HG03159 (cell line): Measurements from ENCODE around the gene CASP7.
A peak's percentile ranks its signal among the peaks of the same experiment; 100 is the strongest.

Source experiments
- ATAC-seq: cut with Tn5 transposase; IDR thresholded peaks from one replicate; pipeline ENCODE4 v1.9.1; 2021; ENCODE audit warnings: mild to moderate bottlenecking, moderate library complexity; ENCODE audit not compliant: unreplicated experiment

CASP7 gene

GRCh38 chr10:113665806-113666354, 13.8 kb upstream of the CASP7 start:
- no peak for ATAC-seq

- peak; percentile 75 for ATAC-seq
Observed at GRCh38 chr10:113666682-113667252, 12.9 kb upstream of the CASP7 start.

GRCh38 chr10:113680190-113681111, 739 bp downstream of the CASP7 start:
- peak; percentile 19 for ATAC-seq

- peak; percentile 60 for ATAC-seq
Observed at GRCh38 chr10:113681533-113682470, 2.1 kb downstream of the CASP7 start.

- no peak for ATAC-seq
Observed at GRCh38 chr10:113683300-113683699, 3.6 kb downstream of the CASP7 start.

- ATAC-seq: no peak
Observed at GRCh38 chr10:113686028-113686427, 6.3 kb downstream of the CASP7 start.

- no peak for ATAC-seq
Observed at GRCh38 chr10:113687037-113687436, 7.3 kb downstream of the CASP7 start.

GRCh38 chr10:113689057-113689456, 9.3 kb downstream of the CASP7 start:
- no peak for ATAC-seq

GRCh38 chr10:113689574-113689973, 9.9 kb downstream of the CASP7 start:
- no peak for ATAC-seq

GRCh38 chr10:113690749-113691148, 11.0 kb downstream of the CASP7 start:
- ATAC-seq: no peak

- no peak for ATAC-seq
Observed at GRCh38 chr10:113691381-113691780, 11.7 kb downstream of the CASP7 start.

GRCh38 chr10:113692271-113692670, 12.6 kb downstream of the CASP7 start:
- no peak for ATAC-seq

GRCh38 chr10:113693348-113693747, 13.6 kb downstream of the CASP7 start:
- ATAC-seq: no peak

- ATAC-seq: no peak
Observed at GRCh38 chr10:113695691-113696090, 16.0 kb downstream of the CASP7 start.

- ATAC-seq: no peak
Observed at GRCh38 chr10:113697595-113697994, 17.9 kb downstream of the CASP7 start.

- no peak for ATAC-seq
Observed at GRCh38 chr10:113704637-113705343, 25.1 kb downstream of the CASP7 start.

- ATAC-seq: no peak
Observed at GRCh38 chr10:113705344-113705652, 25.6 kb downstream of the CASP7 start.

GRCh38 chr10:113706623-113707022, 26.9 kb downstream of the CASP7 start:
- no peak for ATAC-seq

- no peak for ATAC-seq
Observed at GRCh38 chr10:113708640-113709039, 28.9 kb downstream of the CASP7 start.

- no peak for ATAC-seq
Observed at GRCh38 chr10:113709221-113709838, 29.6 kb downstream of the CASP7 start.
